ENCODE measurements around the gene CD151. TPM values are rescaled to one million over a fixed set of nuclear protein-coding genes. Genes with fewer than 3 reads are reported as not detected.

Gene CD151
- total RNA-seq, 4 donors from 2014 or later, result 87.6 to 118 (median 94.0) TPM

GRCh38 chr11:811446-812245, 21.1 kb upstream of the CD151 start:
- Histone ChIP-seq H3K27me3 (no peaks in the 10 kb centered on the region), H3K9me3 (no peaks in the 10 kb centered on the region), H3K27ac (peak overlapping the region in 2 of 4 donors; percentile 99), H3K4me3 (peak overlapping the region in 1 of 4 donors; percentile 99), H3K4me1 (peaks cover 25 to 47% (median 25%) of the 10 kb centered on the region in 3 donors), H3K36me3 (peaks cover 18 to 46% (median 23%) of the 10 kb centered on the region in 3 donors)
- no peak for DNase-seq
- 67 to 73% methylated on average over 4 to 5 of the region's 14 CpGs for WGBS, 2 donors
- TF ChIP-seq CTCF (IDR thresholded peaks at IDR 0.05), result peak in 1 of 6 experiments; percentile 3
- TF ChIP-seq POLR2A (IDR thresholded peaks at IDR 0.05), result no peak
- intact Hi-C loops (cut with DNase I), result no loop called here

- no peaks in the 10 kb centered on the region for H3K9me3 ChIP-seq
- H3K36me3 ChIP-seq, result peaks cover 18 to 46% (median 23%) of the 10 kb centered on the region in 3 donors
- intact Hi-C loops (cut with DNase I), result no loop called here
- no peak overlapping the region for H3K4me3 ChIP-seq
- TF ChIP-seq POLR2A (IDR thresholded peaks at IDR 0.05) (no peak), CTCF (IDR thresholded peaks at IDR 0.05) (no peak)
- H3K27ac ChIP-seq, result peak overlapping the region in 2 of 4 donors; percentile 99
- H3K4me1 ChIP-seq, result peaks cover 25 to 45% (median 25%) of the 10 kb centered on the region in 3 donors
- WGBS, 2 donors, result 52 to 70% methylated on average over 1 to 2 of the region's 3 CpGs
- no peak for DNase-seq
- H3K27me3 ChIP-seq, result no peaks in the 10 kb centered on the region
Measured at GRCh38 chr11:812390-812789, 20.4 kb upstream of the CD151 start.

GRCh38 chr11:813072-813455, 19.7 kb upstream of the CD151 start:
- WGBS, 2 donors, result 90 to 93% methylated on average over 3 to 5 of the region's 6 CpGs
- TF ChIP-seq CTCF (IDR thresholded peaks at IDR 0.05), result no peak
- TF ChIP-seq POLR2A (IDR thresholded peaks at IDR 0.05), result no peak

GRCh38 chr11:813456-814096, 19.2 kb upstream of the CD151 start:
- no peak for TF ChIP-seq CTCF (IDR thresholded peaks at IDR 0.05)
- no peak for TF ChIP-seq POLR2A (IDR thresholded peaks at IDR 0.05)
- WGBS, 2 donors, result 67 to 100% methylated on average over 2 to 3 of the region's 9 CpGs
- intact Hi-C loops (cut with DNase I), result no loop called here
- DNase-seq, result no peak
- Histone ChIP-seq H3K27ac (no peak overlapping the region), H3K4me1 (peaks cover 22 to 39% (median 24%) of the 10 kb centered on the region in 3 donors), H3K4me3 (no peak overlapping the region), H3K36me3 (peaks cover 18 to 46% (median 23%) of the 10 kb centered on the region in 3 donors), H3K9me3 (no peaks in the 10 kb centered on the region), H3K27me3 (no peaks in the 10 kb centered on the region)

More at GRCh38 chr11:813072-813455, 19.7 kb upstream of the CD151 start:
- intact Hi-C loops (cut with DNase I), result no loop called here
- no peaks in the 10 kb centered on the region for H3K27me3 ChIP-seq
- H3K36me3 ChIP-seq, result peaks cover 18 to 46% (median 23%) of the 10 kb centered on the region in 3 donors
- DNase-seq, result no peak
- H3K4me1 ChIP-seq, result peaks cover 24 to 39% (median 25%) of the 10 kb centered on the region in 3 donors
- no peaks in the 10 kb centered on the region for H3K9me3 ChIP-seq
- no peak overlapping the region for H3K27ac ChIP-seq
- H3K4me3 ChIP-seq, result no peak overlapping the region

All from esophagus squamous epithelium (tissue), 5 donors.